ENCODE results near the gene ASRGL1. TPM values are rescaled to one million over a fixed set of nuclear protein-coding genes. Genes with fewer than 3 reads are reported as not detected.

The ASRGL1 gene
- total and polyA plus RNA-seq, 4 donors = 3.7 to 15.2 (median 8.1) TPM

- Histone ChIP-seq H3K9me3 (ENCODE audit: control insufficient read depth in 4 of 4, low read length in 3 of 4) (no peaks in the 10 kb centered on the region), H3K4me3 (ENCODE audit: low read depth in 1 of 3, low read length in 3 of 3) (no peak overlapping the region), H3K36me3 (ENCODE audit: control insufficient read depth in 4 of 4, insufficient read depth in 3 of 4, low read depth in 1 of 4, low read length in 3 of 4) (no peaks in the 10 kb centered on the region), H3K27ac (ENCODE audit: low read depth in 1 of 2, low read length in 2 of 2) (no peak overlapping the region), H3K4me1 (ENCODE audit: control insufficient read depth in 4 of 4, insufficient read depth in 4 of 4, low read length in 3 of 4) (peaks cover 0 to 4% (median 3%) of the 10 kb centered on the region in 4 donors), H3K27me3 (ENCODE audit: control insufficient read depth in 4 of 4, insufficient read depth in 4 of 4, low read length in 3 of 4) (no peaks in the 10 kb centered on the region), H3K9ac (ENCODE audit: low read depth in 1 of 2, low read length in 2 of 2) (no peak overlapping the region)
- 98% methylated on average over 18 of the region's 18 CpGs for WGBS
- DNase-seq (ENCODE audit: low spot score) = no peak
- no peak for TF ChIP-seq REST (IDR thresholded peaks at IDR 0.05)
- no peak for TF ChIP-seq EGR1 (IDR thresholded peaks at IDR 0.05; ENCODE audit: low read depth in 2 of 2)
- TF ChIP-seq CTCF (IDR thresholded peaks at IDR 0.05; ENCODE audit: low read depth, low read length, missing input control) = no peak
- TF ChIP-seq ATF3 (IDR thresholded peaks at IDR 0.05) = no peak
- TF ChIP-seq ZBTB33 (IDR thresholded peaks at IDR 0.05) = no peak
These were observed 36.3 kb downstream of the ASRGL1 start for GRCh38 chr11:62373464-62374119.

- no peak overlapping the region for H3K9ac ChIP-seq (ENCODE audit: low read depth in 1 of 2, low read length in 2 of 2)
- H3K4me1 ChIP-seq (ENCODE audit: control insufficient read depth in 4 of 4, insufficient read depth in 4 of 4, low read length in 3 of 4) = peaks cover 0 to 4% (median 3%) of the 10 kb centered on the region in 4 donors
- no peaks in the 10 kb centered on the region for H3K9me3 ChIP-seq (ENCODE audit: control insufficient read depth in 4 of 4, low read length in 3 of 4)
- 92% methylated on average over 9 of the region's 9 CpGs for whole genome bisulfite sequencing
- TF ChIP-seq FOXA2 (IDR thresholded peaks at IDR 0.05) (no peak), SP1 (IDR thresholded peaks at IDR 0.05) (no peak), NR2F2 (IDR thresholded peaks at IDR 0.05) (no peak), ATF3 (IDR thresholded peaks at IDR 0.05) (no peak), EGR1 (IDR thresholded peaks at IDR 0.05; ENCODE audit: low read depth in 2 of 2) (no peak), MAX (IDR thresholded peaks at IDR 0.05) (no peak), FOXA1 (IDR thresholded peaks at IDR 0.05) (no peak), RXRA (IDR thresholded peaks at IDR 0.05) (no peak), TAF1 (conservative IDR thresholded peaks at IDR 0.05) (no peak), JUND (IDR thresholded peaks at IDR 0.05) (no peak), REST (IDR thresholded peaks at IDR 0.05) (no peak), RAD21 (IDR thresholded peaks at IDR 0.05) (no peak), ZBTB33 (IDR thresholded peaks at IDR 0.05) (no peak)
- no peak overlapping the region for H3K4me3 ChIP-seq (ENCODE audit: low read depth in 1 of 3, low read length in 3 of 3)
- no peak overlapping the region for H3K27ac ChIP-seq (ENCODE audit: low read depth in 1 of 2, low read length in 2 of 2)
- no peaks in the 10 kb centered on the region for H3K36me3 ChIP-seq (ENCODE audit: control insufficient read depth in 4 of 4, insufficient read depth in 3 of 4, low read depth in 1 of 4, low read length in 3 of 4)
- no peaks in the 10 kb centered on the region for H3K27me3 ChIP-seq (ENCODE audit: control insufficient read depth in 4 of 4, insufficient read depth in 4 of 4, low read length in 3 of 4)
- no peak for DNase-seq (ENCODE audit: low spot score)
These were observed 37.6 kb downstream of the ASRGL1 start for GRCh38 chr11:62374801-62375200.
